H1 (cell line): ENCODE results near the gene RAB40C. TPM values are rescaled to one million over a fixed set of nuclear protein-coding genes. Genes with fewer than 3 reads are reported as not detected.

ENCODE experiments used
- CHD7 ChIP-seq: fragments of 300-600 bp; sonication (generic); IDR thresholded peaks from 2 replicates; pipeline ENCODE4 v1.7.1; 2012; ENCODE audit warnings: low read length, moderate library complexity, mild to moderate bottlenecking, inconsistent platforms; ENCODE audit not compliant: insufficient replicate concordance
- polyA plus RNA-seq, 7 experiments: library from polyadenylated mRNA; depleted of rRNA in 3 of 7; stranded (reverse) in 5 of 7; unstranded in 2 of 7; fragments of >200 nt in 5 of 7; fragments of 200-250 nt in 2 of 7; gene quantifications; 1 replicate in 5 of 7; 2 replicates in 1 of 7; 4 replicates in 1 of 7; pipeline versions ENCODE4 v1.2.1 to v1.2.3, GENCODE V29; 2011 to 2013; ENCODE audit warnings: missing spikeins in 2 of 7, mixed read lengths in 2 of 7
- total RNA-seq: library from RNA; stranded (reverse); fragmentation: NEBNext Ultra II Directional; extraction: Animal tissue kit (Norgen Biotek cat#: 25700); gene quantifications from 2 replicates; pipeline ENCODE4 v1.2.1, GENCODE V29; 2021

Gene RAB40C
- total and polyA plus RNA-seq, 2 of the 8 experiments (the other 6 are each of a cell fraction or from before 2014, with no cell fraction given), result 13.9 to 15.6 TPM

- TF ChIP-seq CHD7, result no peak
These were observed 22.3 kb upstream of the RAB40C start (continued) for GRCh38 chr16:567373-568256.
